A673 (cell line): ENCODE measurements around the gene SZRD1. TPM values are rescaled to one million over a fixed set of nuclear protein-coding genes. Genes with fewer than 3 reads are reported as not detected.

Experiments
- BruUV-seq: library from RNA; stranded (reverse); fragments of 400-500 nt; replicated peaks from 2 replicates; lab custom pipeline; 2021; lab: Mats Ljungman, UMichigan
- CTCF ChIA-PET: fragments of 300-600 bp; sonication (Branson Sonifier 250); formaldehyde crosslinking; loops from one replicate; lab custom pipeline; 2022; ENCODE audit warnings: antibody characterized with exemption; lab: Charles Lee
- POLR2A ChIA-PET: fragments of 300-600 bp; sonication (Branson Sonifier 250); formaldehyde crosslinking; loops from one replicate; lab custom pipeline; 2022; ENCODE audit warnings: antibody characterized with exemption; ENCODE audit not compliant: low non-redundant PET; lab: Charles Lee
- DNase-seq: peaks from one replicate; pipeline ENCODE4 v3.0.0-alpha.2; 2015; ENCODE audit warnings: low spot score
- H3K27ac ChIP-seq: fragments of 200-600 bp; sonication (generic); 2 replicates; pipeline ENCODE4 v1.5.1; 2016; ENCODE audit warnings: mixed run types, low read depth, mild to moderate bottlenecking, mixed read lengths, antibody characterized with exemption, low read length; ENCODE audit not compliant: poor library complexity, severe bottlenecking
- H3K27me3 ChIP-seq: fragments of 200-600 bp; sonication (generic); replicated peaks from 2 replicates; pipeline ENCODE4 v1.6.1; 2017; ENCODE audit warnings: mixed run types, low read depth, mild to moderate bottlenecking, mixed read lengths, antibody characterized with exemption, low read length; ENCODE audit not compliant: insufficient read depth, poor library complexity
- H3K36me3 ChIP-seq: fragments of 200-600 bp; sonication (generic); 2 replicates; pipeline ENCODE4 v1.6.1; 2016; ENCODE audit warnings: mixed run types, mild to moderate bottlenecking, mixed read lengths, antibody characterized with exemption, low read length; ENCODE audit not compliant: insufficient read depth, poor library complexity, severe bottlenecking
- H3K4me1 ChIP-seq: fragments of 200-600 bp; sonication (generic); 2 replicates; pipeline ENCODE4 v1.6.1; 2017; ENCODE audit warnings: mixed run types, mild to moderate bottlenecking, mixed read lengths, antibody characterized with exemption, low read length; ENCODE audit not compliant: insufficient read depth, poor library complexity, severe bottlenecking
- H3K4me3 ChIP-seq: fragments of 200-600 bp; sonication (generic); 2 replicates; pipeline ENCODE4 v1.5.1; 2016; ENCODE audit warnings: low read depth, mixed run types, mild to moderate bottlenecking, mixed read lengths, low read length; ENCODE audit not compliant: poor library complexity, severe bottlenecking
- H3K9me3 ChIP-seq: fragments of 200-600 bp; sonication (generic); 2 replicates; pipeline ENCODE4 v1.6.1; 2016; ENCODE audit warnings: mixed run types, low read depth, mild to moderate bottlenecking, mixed read lengths, antibody characterized with exemption, low read length; ENCODE audit not compliant: poor library complexity, severe bottlenecking
- CTCF ChIP-seq: fragments of 300-800, 200-600 bp; sonication (generic); conservative IDR thresholded peaks from 2 replicates; pipeline ENCODE4 v1.5.1; 2017; ENCODE audit warnings: low read depth, mild to moderate bottlenecking, antibody characterized with exemption, low read length, moderate library complexity, mixed read lengths
- EZH2 ChIP-seq: fragments of 200-600 bp; sonication (generic); IDR thresholded peaks from 2 replicates; pipeline ENCODE4 v1.6.1; 2017; ENCODE audit warnings: borderline replicate concordance, low read depth, mild to moderate bottlenecking, mixed read lengths, antibody characterized with exemption, low read length; ENCODE audit not compliant: poor library complexity, severe bottlenecking
- intact Hi-C: fragments of 100-400 bp; cut with micrococcal nuclease; formaldehyde crosslinking; loops from one replicate; pipeline ENCODE4 v1.10.0; 2022; ENCODE audit not compliant: unreplicated experiment
- total RNA-seq: library from RNA; stranded (reverse); gene quantifications from 2 replicates; pipeline ENCODE4 v1.2.3, GENCODE V29; 2021

Gene SZRD1
- total RNA-seq, 1 experiment from 2014 or later = 187 TPM

- H3K9me3 ChIP-seq = no peaks in the 10 kb centered on the region
These were observed 75.9 kb downstream of the SZRD1 start for GRCh38 chr1:16442941-16443340.

GRCh38 chr1:16443975-16444770, 77.1 kb downstream of the SZRD1 start:
- peaks cover 24% of the 10 kb centered on the region for H3K36me3 ChIP-seq
- DNase-seq = no peak
- H3K4me1 ChIP-seq = peaks cover 8% of the 10 kb centered on the region
- intact Hi-C loops = no loop called here
- ChIA-PET POLR2A (no interaction called here), CTCF (no interaction called here)
- H3K4me3 ChIP-seq = no peak overlapping the region
- no peak for TF ChIP-seq CTCF
- TF ChIP-seq EZH2 = no peak
- H3K27me3 ChIP-seq = no peaks in the 10 kb centered on the region
- no TSS peak for BruUV-seq
- no peaks in the 10 kb centered on the region for H3K9me3 ChIP-seq
- H3K27ac ChIP-seq = no peak overlapping the region

More at GRCh38 chr1:16442941-16443340, 75.9 kb downstream of the SZRD1 start:
- BruUV-seq = no TSS peak
- no peak for DNase-seq
- peaks cover 8% of the 10 kb centered on the region for H3K4me1 ChIP-seq
- POLR2A ChIA-PET = no interaction called here
- CTCF ChIA-PET = no interaction called here
- no peaks in the 10 kb centered on the region for H3K27me3 ChIP-seq
- H3K36me3 ChIP-seq = peaks cover 12% of the 10 kb centered on the region
- TF ChIP-seq CTCF (no peak), EZH2 (no peak)
- no peak overlapping the region for H3K4me3 ChIP-seq
- H3K27ac ChIP-seq = no peak overlapping the region
- intact Hi-C loops = no loop called here

- CTCF ChIA-PET = no interaction called here
- H3K4me3 ChIP-seq = no peak overlapping the region
- TF ChIP-seq CTCF (no peak), EZH2 (no peak)
- intact Hi-C loops = no loop called here
- POLR2A ChIA-PET = no interaction called here
- peaks cover 6% of the 10 kb centered on the region for H3K4me1 ChIP-seq
- DNase-seq = no peak
- H3K9me3 ChIP-seq = no peaks in the 10 kb centered on the region
- peaks cover 27% of the 10 kb centered on the region for H3K36me3 ChIP-seq
- BruUV-seq = no TSS peak
- no peaks in the 10 kb centered on the region for H3K27me3 ChIP-seq
- no peak overlapping the region for H3K27ac ChIP-seq
These were observed 78.0 kb downstream of the SZRD1 start for GRCh38 chr1:16445052-16445451.
